H9 (cell line): ENCODE results near the gene TRAPPC13. TPM values are rescaled to one million over a fixed set of nuclear protein-coding genes. Genes with fewer than 3 reads are reported as not detected.

Source experiments
- DNase-seq: peaks from one replicate; pipeline ENCODE4 v3.0.0-alpha.2; 2017
- H2AFZ ChIP-seq: one replicate; pipeline ENCODE4 v1.6.1; 2013; ENCODE audit warnings: mild to moderate bottlenecking, low read length, control low read depth, moderate library complexity
- H2AK5ac ChIP-seq: 2 replicates; pipeline ENCODE4 v1.6.1; 2013; ENCODE audit warnings: low read length, control low read depth, mixed read lengths; ENCODE audit not compliant: insufficient read length
- H2BK120ac ChIP-seq: one replicate; pipeline ENCODE4 v1.6.1; 2013; ENCODE audit warnings: low read depth, mild to moderate bottlenecking, low read length, control low read depth, inconsistent platforms; ENCODE audit not compliant: poor library complexity, severe bottlenecking
- H2BK12ac ChIP-seq: 2 replicates; pipeline ENCODE4 v1.6.1; 2013; ENCODE audit warnings: low read length, control low read depth, mixed read lengths, low read depth; ENCODE audit not compliant: insufficient read length
- H2BK15ac ChIP-seq: 2 replicates; pipeline ENCODE4 v1.6.1; 2013; ENCODE audit warnings: low read depth, low read length, control low read depth
- H2BK20ac ChIP-seq: one replicate; pipeline ENCODE4 v1.6.1; 2013; ENCODE audit warnings: low read depth, mild to moderate bottlenecking, low read length, control low read depth, inconsistent platforms; ENCODE audit not compliant: poor library complexity, severe bottlenecking
- H2BK5ac ChIP-seq: 2 replicates; pipeline ENCODE4 v1.6.1; 2013; ENCODE audit warnings: low read length, control low read depth, mixed read lengths; ENCODE audit not compliant: insufficient read length
- H3K14ac ChIP-seq: 2 replicates; pipeline ENCODE4 v1.6.1; 2013; ENCODE audit warnings: low read length, control low read depth; ENCODE audit not compliant: insufficient read depth
- H3K18ac ChIP-seq: 2 replicates; pipeline ENCODE4 v1.6.1; 2013; ENCODE audit warnings: low read depth, mild to moderate bottlenecking, mixed read lengths, low read length, control low read depth; ENCODE audit not compliant: insufficient read length
- H3K23ac ChIP-seq: 2 replicates; pipeline ENCODE4 v1.6.1; 2013; ENCODE audit warnings: low read length, control low read depth, mixed read lengths, low read depth; ENCODE audit not compliant: insufficient read length
- H3K23me2 ChIP-seq: 2 replicates; pipeline ENCODE4 v1.6.1; 2013; ENCODE audit warnings: low read depth, mild to moderate bottlenecking, mixed read lengths, low read length, control low read depth; ENCODE audit not compliant: insufficient read length, poor library complexity, severe bottlenecking
- H3K27ac ChIP-seq: 2 replicates; pipeline ENCODE4 v1.5.1; 2013; ENCODE audit warnings: low read length, control low read depth, mixed read lengths, low read depth; ENCODE audit not compliant: insufficient read length
- H3K27me3 ChIP-seq: 2 replicates; pipeline ENCODE4 v1.6.1; 2013; ENCODE audit warnings: low read length, control low read depth, inconsistent platforms; ENCODE audit not compliant: insufficient read depth
- H3K4ac ChIP-seq: 2 replicates; pipeline ENCODE4 v1.6.1; 2013; ENCODE audit warnings: low read depth, mild to moderate bottlenecking, control low read depth, inconsistent platforms, low read length, moderate library complexity
- H3K4me1 ChIP-seq: 2 replicates; pipeline ENCODE4 v1.6.1; 2013; ENCODE audit warnings: low read length, control low read depth, inconsistent platforms; ENCODE audit not compliant: insufficient read depth
- H3K4me2 ChIP-seq: 2 replicates; pipeline ENCODE4 v1.6.1; 2013; ENCODE audit warnings: low read length, control low read depth, mixed read lengths; ENCODE audit not compliant: insufficient read length, insufficient read depth
- H3K56ac ChIP-seq: 2 replicates; pipeline ENCODE4 v1.6.1; 2013; ENCODE audit warnings: low read depth, mild to moderate bottlenecking, mixed read lengths, low read length, control low read depth; ENCODE audit not compliant: insufficient read length
- H3K79me1 ChIP-seq: 2 replicates; pipeline ENCODE4 v1.6.1; 2013; ENCODE audit warnings: low read depth, mild to moderate bottlenecking, moderate library complexity, low read length, control low read depth, inconsistent platforms; ENCODE audit not compliant: insufficient read depth, poor library complexity, severe bottlenecking
- H3K79me2 ChIP-seq: 2 replicates; pipeline ENCODE4 v1.6.1; 2013; ENCODE audit warnings: low read length, control low read depth, inconsistent platforms; ENCODE audit not compliant: insufficient read depth
- H3K9ac ChIP-seq: 2 replicates; pipeline ENCODE4 v1.6.1; 2013; ENCODE audit warnings: low read length, control low read depth, mixed read lengths; ENCODE audit not compliant: insufficient read length; ENCODE audit errors: extremely low read depth
- H3K9me3 ChIP-seq: one replicate; pipeline ENCODE4 v1.6.1; 2013; ENCODE audit warnings: low read depth, low read length, inconsistent platforms; ENCODE audit not compliant: control insufficient read depth
- H3T11ph ChIP-seq: one replicate; pipeline ENCODE4 v1.6.1; 2013; ENCODE audit warnings: mild to moderate bottlenecking, low read length, control low read depth, inconsistent platforms
- H4K20me1 ChIP-seq: one replicate; pipeline ENCODE4 v1.6.1; 2013; ENCODE audit not compliant: control insufficient read depth, insufficient read length, insufficient read depth
- H4K5ac ChIP-seq: 2 replicates; pipeline ENCODE4 v1.6.1; 2013; ENCODE audit warnings: low read depth, mild to moderate bottlenecking, mixed read lengths, low read length, control low read depth; ENCODE audit not compliant: insufficient read length
- H4K8ac ChIP-seq: replicated peaks from 2 replicates; pipeline ENCODE4 v1.6.1; 2013; ENCODE audit warnings: low read length, control low read depth, mixed read lengths, low read depth; ENCODE audit not compliant: insufficient read length
- H4K91ac ChIP-seq: 2 replicates; pipeline ENCODE4 v1.6.1; 2013; ENCODE audit warnings: low read depth, mild to moderate bottlenecking, moderate library complexity, mixed read lengths, low read length, control low read depth; ENCODE audit not compliant: insufficient read length
- H3K27ac Mint-ChIP-seq, 3 experiments: 2 replicates in 2 of 3; 3 replicates in 1 of 3; pipeline ENCODE4 v1.8.0; 2020 to 2021; ENCODE audit warnings: mixed read lengths in 3 of 3, mild to moderate bottlenecking in 1 of 3, moderate library complexity in 1 of 3
- H3K27me3 Mint-ChIP-seq: 2 replicates; pipeline ENCODE4 v1.8.0; 2021; ENCODE audit warnings: low read depth, mild to moderate bottlenecking, moderate library complexity, mixed read lengths
- H3K36me3 Mint-ChIP-seq, 3 experiments: 2 replicates in 2 of 3; 3 replicates in 1 of 3; pipeline ENCODE4 v1.8.0; 2020 to 2021; ENCODE audit warnings: low read depth in 3 of 3, mixed read lengths in 3 of 3; ENCODE audit not compliant: insufficient read depth in 1 of 3
- H3K4me1 Mint-ChIP-seq, 2 experiments: 2 replicates each; pipeline ENCODE4 v1.8.0; 2020; ENCODE audit warnings: mixed read lengths in 2 of 2
- H3K4me3 Mint-ChIP-seq, 2 experiments: 2 replicates in 1 of 2; 3 replicates in 1 of 2; pipeline ENCODE4 v1.8.0; 2020 to 2021; ENCODE audit warnings: mild to moderate bottlenecking in 2 of 2, mixed read lengths in 2 of 2, moderate library complexity in 1 of 2
- H3K9me3 Mint-ChIP-seq, 2 experiments: 2 replicates in 1 of 2; 3 replicates in 1 of 2; pipeline ENCODE4 v1.8.0; 2020; ENCODE audit warnings: mild to moderate bottlenecking in 2 of 2, mixed read lengths in 2 of 2, moderate library complexity in 1 of 2
- CTCF ChIP-seq: fragments of 200-600 bp; sonication (generic); conservative IDR thresholded peaks from 3 replicates; pipeline ENCODE4 v1.8.0; 2021; ENCODE audit warnings: antibody characterized with exemption, mild to moderate bottlenecking
- WGBS: extraction: QIAGEN DNeasy Blood & Tissue Kit; methylation state at CpG from one replicate; pipeline ENCODE4 v1.1.7; 2013; ENCODE audit warnings: missing lambda C conversion rate, low lambda C conversion rate, mixed read lengths; ENCODE audit not compliant: insufficient read length; ENCODE audit errors: extremely low coverage; 5-methylcytosine and 5-hydroxymethylcytosine counted together
- total RNA-seq: library from RNA; stranded (reverse); gene quantifications from 2 replicates; pipeline ENCODE4 v1.2.1, GENCODE V29; 2021

Gene TRAPPC13
- total RNA-seq, 1 experiment from 2014 or later: 16.7 TPM

- H3K18ac ChIP-seq: no peak overlapping the region
- H4K20me1 ChIP-seq: no peaks in the 10 kb centered on the region
- no peaks in the 10 kb centered on the region for H3K27me3 ChIP-seq
- no peak overlapping the region for H3K4me2 ChIP-seq
- H2AK5ac ChIP-seq: no peak overlapping the region
- no peak overlapping the region for H2BK5ac ChIP-seq
- no peaks in the 10 kb centered on the region for H3K23me2 ChIP-seq
- no peak overlapping the region for H3K4ac ChIP-seq
- no peaks in the 10 kb centered on the region for H3K79me1 ChIP-seq
- H2BK20ac ChIP-seq: no peak overlapping the region
- Mint-ChIP-seq H3K9me3 (no peaks in the 10 kb centered on the region), H3K27ac (no peak overlapping the region), H3K36me3 (peaks cover 3 to 23% (median 8%) of the 10 kb centered on the region in 3 experiments; a peak in 5 of 7 replicates), H3K4me1 (no peaks in the 10 kb centered on the region), H3K4me3 (no peak overlapping the region), H3K27me3 (no peaks in the 10 kb centered on the region)
- no peak overlapping the region for H2AFZ ChIP-seq
- H2BK15ac ChIP-seq: no peak overlapping the region
- H3K4me1 ChIP-seq: no peaks in the 10 kb centered on the region; the same call in 1 of the 2 replicates
- no CpG with 5 or more reads among the region's 4 CpGs for WGBS
- H3K23ac ChIP-seq: no peak overlapping the region
- H3K27ac ChIP-seq: no peak overlapping the region
- H3K9ac ChIP-seq: no peak overlapping the region
- no peak overlapping the region for H4K8ac ChIP-seq
- no peaks in the 10 kb centered on the region for H3K79me2 ChIP-seq
- no peak overlapping the region for H2BK120ac ChIP-seq
- H4K5ac ChIP-seq: no peak overlapping the region
- no peak overlapping the region for H3K56ac ChIP-seq
- H3K9me3 ChIP-seq: no peaks in the 10 kb centered on the region
- no peak overlapping the region for H3K14ac ChIP-seq
- no peak overlapping the region for H2BK12ac ChIP-seq
- H3T11ph ChIP-seq: no peak overlapping the region
- H4K91ac ChIP-seq: no peak overlapping the region
- no peak for DNase-seq
- no peak for TF ChIP-seq CTCF
These were observed 70.4 kb downstream of the TRAPPC13 start for GRCh38 chr5:65695162-65695755.
